Uterus (tissue), 2 donors: ENCODE measurements around the gene LBH.

Source experiments
- POLR2A ChIP-seq, 2 donors: fragments of 450-650 bp; IDR thresholded peaks; one replicate each; pipeline ENCODE4 v1.6.1; 2016; ENCODE audit warnings: antibody characterized with exemption in 2 of 2, mild to moderate bottlenecking in 1 of 2, moderate library complexity in 1 of 2
- TF ChIP-seq, protein P1 (sequence below), 4 experiments: fragments of 200-600 bp in 2 of 4; fragments of 450-650 bp in 2 of 4; sonication (generic) in 2 of 4; IDR thresholded peaks; one replicate each; pipeline ENCODE4 v1.5.1; 2016 to 2019; ENCODE audit warnings: antibody characterized with exemption in 4 of 4, mild to moderate bottlenecking in 2 of 4, moderate library complexity in 1 of 4

DNA sequence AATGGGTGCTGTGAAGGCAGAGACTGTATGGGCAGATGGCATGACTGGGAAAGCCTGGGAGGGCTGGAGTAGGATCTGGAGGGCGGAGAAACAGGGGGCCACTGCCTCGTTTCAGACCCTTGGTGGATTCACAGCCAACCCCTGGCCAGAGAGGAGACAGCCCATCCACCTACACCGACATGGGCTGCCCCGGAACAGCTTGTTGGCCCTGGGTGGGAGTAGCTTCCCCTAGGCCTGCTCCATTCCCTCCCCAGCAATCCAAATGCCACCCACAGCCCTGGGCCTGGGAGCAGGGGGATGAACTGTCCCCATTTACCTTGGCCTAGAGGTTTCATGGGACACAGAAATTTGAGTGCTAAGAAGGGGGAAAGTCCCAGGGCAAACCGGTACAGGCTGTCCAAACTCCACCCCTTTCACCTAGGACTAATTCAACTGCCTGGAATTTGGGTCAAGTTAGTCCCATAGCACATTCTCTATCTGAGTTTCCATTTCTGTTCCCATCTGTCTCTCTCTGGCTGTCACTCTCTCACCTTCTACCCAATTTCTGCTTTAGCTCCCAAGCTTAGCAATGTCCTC is 37.0 kb downstream of the LBH start:
- TF ChIP-seq, protein P1, sequence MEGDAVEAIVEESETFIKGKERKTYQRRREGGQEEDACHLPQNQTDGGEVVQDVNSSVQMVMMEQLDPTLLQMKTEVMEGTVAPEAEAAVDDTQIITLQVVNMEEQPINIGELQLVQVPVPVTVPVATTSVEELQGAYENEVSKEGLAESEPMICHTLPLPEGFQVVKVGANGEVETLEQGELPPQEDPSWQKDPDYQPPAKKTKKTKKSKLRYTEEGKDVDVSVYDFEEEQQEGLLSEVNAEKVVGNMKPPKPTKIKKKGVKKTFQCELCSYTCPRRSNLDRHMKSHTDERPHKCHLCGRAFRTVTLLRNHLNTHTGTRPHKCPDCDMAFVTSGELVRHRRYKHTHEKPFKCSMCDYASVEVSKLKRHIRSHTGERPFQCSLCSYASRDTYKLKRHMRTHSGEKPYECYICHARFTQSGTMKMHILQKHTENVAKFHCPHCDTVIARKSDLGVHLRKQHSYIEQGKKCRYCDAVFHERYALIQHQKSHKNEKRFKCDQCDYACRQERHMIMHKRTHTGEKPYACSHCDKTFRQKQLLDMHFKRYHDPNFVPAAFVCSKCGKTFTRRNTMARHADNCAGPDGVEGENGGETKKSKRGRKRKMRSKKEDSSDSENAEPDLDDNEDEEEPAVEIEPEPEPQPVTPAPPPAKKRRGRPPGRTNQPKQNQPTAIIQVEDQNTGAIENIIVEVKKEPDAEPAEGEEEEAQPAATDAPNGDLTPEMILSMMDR (IDR thresholded peaks at IDR 0.05): no peak
- no peak for TF ChIP-seq POLR2A (IDR thresholded peaks at IDR 0.05)
